ENCODE data around the gene EML4.
"Not testable (repeated sequence)": the region's sequence is repeated elsewhere in the genome, so short reads cannot be mapped to it uniquely, and the experiment has no call there.

DNA sequence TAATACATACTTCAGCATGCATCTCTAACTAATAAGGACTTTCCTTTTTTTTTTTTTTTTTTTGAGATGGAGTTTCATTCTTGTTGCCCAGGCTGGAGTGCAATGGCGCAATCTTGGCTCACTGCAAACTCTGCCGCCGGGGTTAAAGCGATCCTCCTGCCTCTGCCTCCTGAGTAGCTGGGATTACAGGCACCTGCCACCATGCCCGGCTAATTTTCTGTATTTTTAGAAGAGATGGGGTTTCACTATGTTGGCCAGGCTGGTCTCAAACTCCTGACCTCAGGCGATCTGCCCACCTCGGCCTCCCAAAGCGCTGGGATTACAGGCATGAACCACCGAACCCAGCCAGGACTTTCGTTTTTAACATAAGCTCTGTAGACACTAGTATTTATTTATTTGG, 42.3 kb upstream of the EML4 start:
- TF ChIP-seq, protein P1, sequence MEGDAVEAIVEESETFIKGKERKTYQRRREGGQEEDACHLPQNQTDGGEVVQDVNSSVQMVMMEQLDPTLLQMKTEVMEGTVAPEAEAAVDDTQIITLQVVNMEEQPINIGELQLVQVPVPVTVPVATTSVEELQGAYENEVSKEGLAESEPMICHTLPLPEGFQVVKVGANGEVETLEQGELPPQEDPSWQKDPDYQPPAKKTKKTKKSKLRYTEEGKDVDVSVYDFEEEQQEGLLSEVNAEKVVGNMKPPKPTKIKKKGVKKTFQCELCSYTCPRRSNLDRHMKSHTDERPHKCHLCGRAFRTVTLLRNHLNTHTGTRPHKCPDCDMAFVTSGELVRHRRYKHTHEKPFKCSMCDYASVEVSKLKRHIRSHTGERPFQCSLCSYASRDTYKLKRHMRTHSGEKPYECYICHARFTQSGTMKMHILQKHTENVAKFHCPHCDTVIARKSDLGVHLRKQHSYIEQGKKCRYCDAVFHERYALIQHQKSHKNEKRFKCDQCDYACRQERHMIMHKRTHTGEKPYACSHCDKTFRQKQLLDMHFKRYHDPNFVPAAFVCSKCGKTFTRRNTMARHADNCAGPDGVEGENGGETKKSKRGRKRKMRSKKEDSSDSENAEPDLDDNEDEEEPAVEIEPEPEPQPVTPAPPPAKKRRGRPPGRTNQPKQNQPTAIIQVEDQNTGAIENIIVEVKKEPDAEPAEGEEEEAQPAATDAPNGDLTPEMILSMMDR (IDR thresholded peaks at IDR 0.05): not testable (repeated sequence)
- not testable (repeated sequence) for TF ChIP-seq FOXM1 (IDR thresholded peaks at IDR 0.05; ENCODE audit: low read depth); SMC3 (IDR thresholded peaks at IDR 0.05; ENCODE audit: low read depth, low read length); EZH2phosphoT487 (IDR thresholded peaks at IDR 0.05; ENCODE audit: borderline replicate concordance, low read depth); TEAD4 (IDR thresholded peaks at IDR 0.05; ENCODE audit: borderline replicate concordance, insufficient read depth); YY1 (IDR thresholded peaks at IDR 0.05; ENCODE audit: low read depth); JUND (IDR thresholded peaks at IDR 0.05)
- TF ChIP-seq, protein P2, sequence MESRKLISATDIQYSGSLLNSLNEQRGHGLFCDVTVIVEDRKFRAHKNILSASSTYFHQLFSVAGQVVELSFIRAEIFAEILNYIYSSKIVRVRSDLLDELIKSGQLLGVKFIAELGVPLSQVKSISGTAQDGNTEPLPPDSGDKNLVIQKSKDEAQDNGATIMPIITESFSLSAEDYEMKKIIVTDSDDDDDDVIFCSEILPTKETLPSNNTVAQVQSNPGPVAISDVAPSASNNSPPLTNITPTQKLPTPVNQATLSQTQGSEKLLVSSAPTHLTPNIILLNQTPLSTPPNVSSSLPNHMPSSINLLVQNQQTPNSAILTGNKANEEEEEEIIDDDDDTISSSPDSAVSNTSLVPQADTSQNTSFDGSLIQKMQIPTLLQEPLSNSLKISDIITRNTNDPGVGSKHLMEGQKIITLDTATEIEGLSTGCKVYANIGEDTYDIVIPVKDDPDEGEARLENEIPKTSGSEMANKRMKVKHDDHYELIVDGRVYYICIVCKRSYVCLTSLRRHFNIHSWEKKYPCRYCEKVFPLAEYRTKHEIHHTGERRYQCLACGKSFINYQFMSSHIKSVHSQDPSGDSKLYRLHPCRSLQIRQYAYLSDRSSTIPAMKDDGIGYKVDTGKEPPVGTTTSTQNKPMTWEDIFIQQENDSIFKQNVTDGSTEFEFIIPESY (IDR thresholded peaks at IDR 0.05; ENCODE audit: borderline replicate concordance, low read depth): not testable (repeated sequence)
- TF ChIP-seq, protein P3, sequence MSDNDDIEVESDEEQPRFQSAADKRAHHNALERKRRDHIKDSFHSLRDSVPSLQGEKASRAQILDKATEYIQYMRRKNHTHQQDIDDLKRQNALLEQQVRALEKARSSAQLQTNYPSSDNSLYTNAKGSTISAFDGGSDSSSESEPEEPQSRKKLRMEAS (IDR thresholded peaks at IDR 0.05; ENCODE audit: low read depth): not testable (repeated sequence)
- TF ChIP-seq, protein P4, sequence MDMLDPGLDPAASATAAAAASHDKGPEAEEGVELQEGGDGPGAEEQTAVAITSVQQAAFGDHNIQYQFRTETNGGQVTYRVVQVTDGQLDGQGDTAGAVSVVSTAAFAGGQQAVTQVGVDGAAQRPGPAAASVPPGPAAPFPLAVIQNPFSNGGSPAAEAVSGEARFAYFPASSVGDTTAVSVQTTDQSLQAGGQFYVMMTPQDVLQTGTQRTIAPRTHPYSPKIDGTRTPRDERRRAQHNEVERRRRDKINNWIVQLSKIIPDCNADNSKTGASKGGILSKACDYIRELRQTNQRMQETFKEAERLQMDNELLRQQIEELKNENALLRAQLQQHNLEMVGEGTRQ (IDR thresholded peaks at IDR 0.05; ENCODE audit: borderline replicate concordance, low read depth, low read length): not testable (repeated sequence)

Data from SK-N-SH (cell line).